Raji (cell line): Measurements from ENCODE around the gene NT5C1A.

Source experiments
- POLR2A ChIP-seq: IDR thresholded peaks from 2 replicates; pipeline ENCODE4 v1.6.1; 2011; ENCODE audit warnings: low read depth, low read length, control low read depth; ENCODE audit not compliant: insufficient read depth

The NT5C1A gene

DNA sequence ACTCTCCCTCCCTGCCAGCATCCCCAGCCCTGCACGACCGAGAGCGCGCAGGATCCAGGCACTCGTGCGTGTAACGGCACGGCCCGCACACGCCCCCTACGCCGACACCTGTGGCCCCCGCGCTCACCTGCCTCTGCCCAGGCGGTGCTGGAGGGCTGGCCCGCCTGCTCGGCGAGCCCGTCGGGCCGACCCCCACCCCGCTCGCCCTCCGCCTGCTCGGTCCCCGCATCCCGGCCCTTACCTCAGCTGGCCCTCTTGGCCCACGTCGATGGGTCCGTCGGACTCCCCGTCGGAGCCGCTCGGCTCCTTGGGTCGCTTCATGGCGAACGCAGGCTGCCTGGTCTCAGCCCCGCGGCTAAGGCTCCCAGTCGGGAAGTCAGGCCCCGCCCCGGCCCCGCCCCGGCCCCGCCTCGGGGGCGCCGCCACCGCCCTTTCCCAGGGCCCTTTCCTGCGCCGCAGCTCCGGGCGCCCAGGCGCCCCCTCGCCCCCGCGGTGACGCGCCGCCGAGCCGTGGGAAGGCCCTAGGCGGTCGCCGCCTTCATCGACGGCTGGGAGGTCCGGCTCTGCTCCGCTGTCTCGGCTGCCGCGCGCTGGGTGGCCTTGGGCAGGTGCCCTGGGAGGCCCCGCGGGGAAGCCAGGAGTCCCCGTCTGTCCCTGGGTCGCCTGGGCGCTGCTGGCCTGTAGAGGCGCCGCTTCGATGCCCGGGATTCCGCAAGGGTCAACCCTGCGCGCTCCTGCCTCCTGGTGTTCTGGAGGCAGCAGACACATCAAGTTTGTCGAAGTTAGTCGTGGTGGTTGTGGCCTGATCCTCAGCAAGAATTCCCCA, 32.4 kb downstream of the NT5C1A start, which contains the start of gene HEYL:
HEYL (minus strand) TSS at position 339 of the 826 bp plus-strand sequence; CDS start at position 321, 18 bp downstream.
- TF ChIP-seq POLR2A: no peak

DNA sequence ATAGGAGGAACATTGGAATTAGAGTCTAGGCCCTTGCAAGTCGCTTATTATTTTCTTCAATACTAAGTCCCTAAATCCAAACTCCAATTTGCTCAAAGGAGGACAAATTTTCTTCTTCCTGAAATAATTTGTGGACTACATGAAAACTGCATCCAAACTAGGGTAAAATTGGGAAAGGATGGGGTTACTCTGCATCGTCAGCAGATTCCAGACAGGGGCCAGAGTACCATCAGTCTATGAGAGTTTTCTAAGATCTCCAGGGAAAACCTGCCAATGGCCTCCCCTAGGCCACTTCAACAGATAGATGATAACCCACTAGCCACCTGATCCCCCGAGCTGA, 33.0 kb downstream of the NT5C1A start:
- no peak for TF ChIP-seq POLR2A

- no peak for TF ChIP-seq POLR2A
Observed at GRCh38 chr1:39637361-39637760, 34.5 kb downstream of the NT5C1A start.

DNA sequence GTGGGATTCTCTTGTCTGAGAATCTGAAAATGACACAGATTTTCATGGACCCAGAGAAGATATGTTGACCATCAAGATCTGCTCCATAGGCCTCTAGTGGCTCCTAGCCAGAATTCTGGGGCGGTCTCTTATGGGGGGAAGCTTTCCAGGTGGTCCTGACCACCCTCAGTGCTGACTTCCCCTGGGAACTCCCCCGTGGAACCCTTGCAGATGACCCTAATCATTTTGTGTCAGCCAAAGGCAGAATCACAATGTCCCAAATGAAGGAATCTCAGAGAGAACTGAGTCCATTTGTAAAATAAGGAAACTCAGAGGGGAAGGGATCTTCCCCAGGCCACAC, 36.1 kb downstream of the NT5C1A start:
- TF ChIP-seq POLR2A: no peak

DNA sequence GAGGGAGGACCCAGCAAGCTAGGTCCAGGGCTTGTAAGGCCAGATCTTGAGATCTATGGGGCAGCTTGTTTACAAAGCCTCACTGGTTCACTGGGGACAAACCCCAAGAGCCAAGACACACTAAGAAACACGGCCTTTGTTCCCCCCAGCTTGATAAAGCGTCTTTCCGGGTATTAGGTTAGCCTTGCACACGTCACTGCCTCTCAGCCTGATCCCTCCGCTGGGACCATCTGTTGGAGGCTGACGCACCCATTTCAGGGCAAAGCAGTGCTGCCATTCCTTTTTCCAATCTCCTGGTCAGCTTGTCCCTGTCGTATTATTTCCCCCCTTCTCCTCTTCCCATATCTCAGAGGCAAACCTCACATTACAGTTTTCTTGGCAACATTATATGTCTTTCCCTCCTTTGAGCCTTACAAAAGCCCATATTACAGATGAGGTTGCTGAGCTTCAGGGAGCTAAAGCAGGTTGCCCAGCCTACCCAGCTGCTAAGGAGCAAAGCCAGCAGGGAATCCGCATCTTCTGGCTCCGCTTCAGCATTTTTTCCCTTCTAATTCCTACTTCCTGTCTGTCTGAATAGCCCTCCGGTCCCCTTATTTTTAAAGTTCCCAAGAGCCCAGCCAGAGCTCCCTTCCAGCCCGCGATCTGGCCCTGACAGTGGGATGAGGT, 36.6 kb downstream of the NT5C1A start:
- TF ChIP-seq POLR2A: no peak

- TF ChIP-seq POLR2A: no peak
Observed at GRCh38 chr1:39633422-39633821, 38.5 kb downstream of the NT5C1A start.

DNA sequence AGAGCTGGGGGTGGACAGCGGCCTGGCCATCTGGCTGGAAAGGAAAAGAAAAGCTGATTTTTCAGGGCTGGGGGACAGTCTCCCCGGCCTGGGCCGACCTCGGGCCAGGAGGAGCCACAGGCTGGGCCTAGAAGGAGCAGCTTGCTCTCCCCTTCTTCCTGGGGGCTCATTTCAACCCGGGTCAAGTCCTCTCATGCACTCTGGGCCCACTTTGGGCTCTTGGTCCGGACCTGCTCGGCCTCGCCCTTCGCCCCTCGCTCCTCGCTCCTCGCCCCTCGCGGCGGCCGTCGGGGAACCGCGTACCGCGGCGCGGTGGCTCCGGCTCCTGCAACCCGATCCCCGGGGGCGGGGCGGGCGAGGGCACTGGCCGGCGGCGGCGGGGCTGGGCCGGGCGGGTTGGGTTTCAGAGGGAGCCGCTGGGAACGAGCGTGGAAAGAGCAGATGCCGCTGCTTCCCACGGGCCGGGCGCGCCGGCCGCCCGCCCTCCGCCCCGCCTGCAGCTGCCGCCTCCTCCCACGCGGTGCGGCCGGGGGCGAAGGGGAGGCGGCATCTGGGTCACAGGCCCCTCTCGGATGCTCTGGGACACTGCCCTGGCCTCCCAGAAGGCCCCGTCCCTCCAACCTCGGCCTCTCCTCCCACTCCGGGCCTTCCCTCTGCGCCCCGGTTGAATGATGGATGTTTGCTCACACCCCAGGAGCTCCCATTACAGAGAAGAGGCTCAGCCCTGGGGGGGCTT, 39.1 kb downstream of the NT5C1A start:
- TF ChIP-seq POLR2A: no peak

GRCh38 chr1:39632323-39632681, 39.6 kb downstream of the NT5C1A start:
- no peak for TF ChIP-seq POLR2A

- TF ChIP-seq POLR2A: no peak
Observed at GRCh38 chr1:39631361-39632322, 40.3 kb downstream of the NT5C1A start.

DNA sequence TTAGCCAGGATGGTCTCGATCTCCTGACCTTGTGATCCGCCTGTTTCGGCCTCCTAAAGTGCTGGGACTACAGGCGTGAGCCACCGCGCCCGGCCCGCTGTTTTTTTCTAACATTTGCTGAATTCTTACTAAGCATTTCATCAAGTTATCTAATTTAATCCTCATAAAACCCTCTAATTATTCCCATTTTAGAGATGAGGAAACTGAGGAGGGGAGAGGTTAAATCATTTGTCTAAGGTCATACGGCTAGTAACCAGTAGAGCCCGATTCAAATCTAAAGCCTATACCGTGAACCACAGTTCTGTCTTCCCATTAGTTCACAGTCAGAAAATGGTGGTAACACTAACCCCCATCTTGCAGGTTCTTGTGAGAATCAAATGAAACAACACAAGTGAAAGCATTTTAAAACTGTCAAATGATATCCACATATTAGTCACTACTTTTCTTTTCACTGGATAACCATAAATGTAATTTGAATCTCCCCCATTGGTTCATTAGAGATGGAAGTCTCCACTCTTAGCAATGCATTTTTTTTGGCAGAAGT, 43.0 kb downstream of the NT5C1A start:
- no peak for TF ChIP-seq POLR2A

DNA sequence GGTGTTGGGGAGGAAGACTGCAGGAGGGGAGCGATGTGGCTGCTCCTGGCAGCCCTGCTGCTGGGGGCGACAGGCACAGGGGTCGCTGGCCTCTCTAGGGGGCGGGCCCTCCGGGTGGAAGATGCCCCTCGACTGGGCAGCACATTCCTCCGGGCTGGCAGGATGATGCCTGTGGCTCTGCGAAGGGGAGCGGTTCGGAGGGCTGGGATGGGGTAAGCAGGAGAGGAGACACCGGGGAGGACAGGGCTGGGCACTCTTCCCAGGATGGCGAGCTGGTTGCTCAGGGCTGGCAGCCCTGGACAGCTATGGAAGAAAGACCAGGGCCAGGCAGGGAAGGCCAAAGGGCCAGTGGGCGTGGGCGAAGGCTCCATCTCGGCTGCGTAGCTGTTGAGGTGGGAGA, 45.3 kb downstream of the NT5C1A start:
- no peak for TF ChIP-seq POLR2A

DNA sequence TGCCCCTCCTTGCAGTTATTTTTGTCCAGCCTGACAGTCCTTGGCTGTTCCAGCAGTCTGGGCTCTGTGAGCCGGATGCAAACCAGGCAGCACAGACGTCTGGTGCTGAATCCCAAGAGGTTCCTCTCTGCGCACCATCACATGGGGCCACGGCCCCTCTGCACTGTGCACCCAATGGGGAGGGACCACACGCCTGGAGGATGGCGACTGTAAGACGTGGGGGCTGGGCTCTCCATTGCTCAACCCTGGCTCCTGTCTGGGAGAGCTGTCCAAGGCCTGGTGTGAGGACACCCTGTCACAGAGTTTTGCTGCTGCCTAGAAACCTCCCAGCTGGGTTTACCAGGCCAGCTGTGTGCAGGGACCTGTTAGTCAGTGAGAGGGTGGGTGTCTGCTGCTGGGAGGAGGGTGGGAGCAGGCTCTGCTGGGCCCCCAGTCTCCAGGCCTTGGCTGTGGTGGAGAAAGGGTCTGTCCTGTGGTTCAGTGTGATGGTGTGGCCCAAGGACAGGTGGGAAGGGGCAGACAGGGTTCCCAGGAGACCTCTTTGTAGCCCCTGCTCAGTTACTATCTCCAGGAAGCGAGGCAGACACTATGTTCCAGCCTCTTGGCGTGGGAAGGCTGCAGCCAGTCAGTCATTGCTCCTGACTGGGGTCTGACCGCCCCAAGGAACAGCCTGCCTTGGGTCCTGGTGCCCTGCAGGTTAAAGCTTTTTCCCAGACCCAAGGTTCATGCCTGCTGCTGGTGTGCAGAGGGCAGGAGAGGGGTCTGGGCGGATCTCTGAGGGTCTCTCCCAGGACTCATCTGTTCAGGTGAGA, 46.2 kb downstream of the NT5C1A start:
- TF ChIP-seq POLR2A: no peak

GRCh38 chr1:39625009-39625408, 46.9 kb downstream of the NT5C1A start:
- no peak for TF ChIP-seq POLR2A

DNA sequence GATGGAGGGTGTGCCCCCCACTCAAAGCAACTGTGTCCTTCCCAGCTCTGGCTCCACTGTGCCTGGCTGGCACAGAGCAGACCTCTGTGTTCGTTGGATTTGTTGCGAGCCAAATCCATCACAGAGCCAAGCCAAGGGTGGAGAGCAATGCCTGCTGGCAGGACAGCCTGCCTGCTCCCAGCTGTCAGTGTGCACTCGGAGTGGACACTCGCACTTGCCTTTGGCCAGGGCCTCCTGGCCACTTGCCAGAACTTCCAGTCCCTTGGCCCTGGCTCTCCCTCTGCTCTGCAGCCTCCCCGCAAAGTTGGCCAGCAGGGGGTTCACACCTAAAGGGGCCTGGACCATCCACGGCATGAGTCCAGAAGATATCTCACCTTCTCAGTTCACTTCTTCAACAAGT, 48.9 kb downstream of the NT5C1A start:
- no peak for TF ChIP-seq POLR2A
